Measurements from ENCODE around the gene IFI27. TPM values are rescaled to one million over a fixed set of nuclear protein-coding genes. Genes with fewer than 3 reads are reported as not detected.

IFI27 gene
- total RNA-seq, 2 experiments from 2014 or later: 0.63 to 1.5 TPM

DNA sequence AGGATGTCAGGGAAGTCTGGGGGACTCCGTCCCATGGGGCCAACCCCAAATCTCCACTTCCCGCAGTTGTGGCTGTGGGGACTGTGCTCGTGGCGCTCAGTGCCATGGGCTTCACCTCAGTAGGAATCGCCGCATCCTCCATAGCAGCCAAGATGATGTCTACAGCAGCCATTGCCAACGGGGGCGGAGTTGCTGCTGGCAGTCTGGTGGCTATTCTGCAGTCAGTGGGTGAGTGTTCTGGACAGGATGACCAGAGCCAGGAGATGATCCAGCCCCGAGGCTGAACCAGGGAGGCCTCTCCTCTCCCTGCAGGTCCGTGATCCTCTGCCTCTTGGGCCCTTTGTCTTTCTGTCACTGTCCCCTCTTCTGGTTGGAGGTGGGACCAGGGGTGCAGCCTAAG is 8.8 kb upstream of the IFI27 start:
- Histone ChIP-seq H3K36me3 (ENCODE audit: insufficient read depth, low read length) (peaks cover 5% of the 10 kb centered on the region; the same call in 1 of the 2 replicates), H3K4me3 (ENCODE audit: low read depth, low read length, poor library complexity, severe bottlenecking) (no peak overlapping the region), H3K27ac (ENCODE audit: low read depth, low read length, poor library complexity, severe bottlenecking) (no peak overlapping the region), H3K4me2 (ENCODE audit: low read length) (no peak overlapping the region), H3K9me2 (ENCODE audit: insufficient read depth, low read length) (no peaks in the 10 kb centered on the region), H3K9me3 (ENCODE audit: low read length) (no peaks in the 10 kb centered on the region), H2AFZ (ENCODE audit: low read length) (no peak overlapping the region), H3K79me2 (ENCODE audit: insufficient read depth, low read depth, low read length) (no peaks in the 10 kb centered on the region), H4K20me1 (ENCODE audit: insufficient read depth, low read length) (no peaks in the 10 kb centered on the region), H3K4me1 (ENCODE audit: insufficient read depth, low read length, poor library complexity, severe bottlenecking) (no peaks in the 10 kb centered on the region)
- intact Hi-C loops (cut with micrococcal nuclease; ENCODE audit: unreplicated experiment): no loop called here
- CTCF ChIA-PET (ENCODE audit: unreplicated experiment): no interaction called here
- POLR2A ChIA-PET: no interaction called here
- TF ChIP-seq EZH2phosphoT487 (IDR thresholded peaks at IDR 0.05; ENCODE audit: borderline replicate concordance, low read depth, low read length): no peak
- TF ChIP-seq, protein P1, sequence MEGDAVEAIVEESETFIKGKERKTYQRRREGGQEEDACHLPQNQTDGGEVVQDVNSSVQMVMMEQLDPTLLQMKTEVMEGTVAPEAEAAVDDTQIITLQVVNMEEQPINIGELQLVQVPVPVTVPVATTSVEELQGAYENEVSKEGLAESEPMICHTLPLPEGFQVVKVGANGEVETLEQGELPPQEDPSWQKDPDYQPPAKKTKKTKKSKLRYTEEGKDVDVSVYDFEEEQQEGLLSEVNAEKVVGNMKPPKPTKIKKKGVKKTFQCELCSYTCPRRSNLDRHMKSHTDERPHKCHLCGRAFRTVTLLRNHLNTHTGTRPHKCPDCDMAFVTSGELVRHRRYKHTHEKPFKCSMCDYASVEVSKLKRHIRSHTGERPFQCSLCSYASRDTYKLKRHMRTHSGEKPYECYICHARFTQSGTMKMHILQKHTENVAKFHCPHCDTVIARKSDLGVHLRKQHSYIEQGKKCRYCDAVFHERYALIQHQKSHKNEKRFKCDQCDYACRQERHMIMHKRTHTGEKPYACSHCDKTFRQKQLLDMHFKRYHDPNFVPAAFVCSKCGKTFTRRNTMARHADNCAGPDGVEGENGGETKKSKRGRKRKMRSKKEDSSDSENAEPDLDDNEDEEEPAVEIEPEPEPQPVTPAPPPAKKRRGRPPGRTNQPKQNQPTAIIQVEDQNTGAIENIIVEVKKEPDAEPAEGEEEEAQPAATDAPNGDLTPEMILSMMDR (conservative IDR thresholded peaks at IDR 0.05; ENCODE audit: low read length): no peak
- BruUV-seq (replicated peaks): no TSS peak
- no peak for DNase-seq (ENCODE audit: low spot score)

DNA sequence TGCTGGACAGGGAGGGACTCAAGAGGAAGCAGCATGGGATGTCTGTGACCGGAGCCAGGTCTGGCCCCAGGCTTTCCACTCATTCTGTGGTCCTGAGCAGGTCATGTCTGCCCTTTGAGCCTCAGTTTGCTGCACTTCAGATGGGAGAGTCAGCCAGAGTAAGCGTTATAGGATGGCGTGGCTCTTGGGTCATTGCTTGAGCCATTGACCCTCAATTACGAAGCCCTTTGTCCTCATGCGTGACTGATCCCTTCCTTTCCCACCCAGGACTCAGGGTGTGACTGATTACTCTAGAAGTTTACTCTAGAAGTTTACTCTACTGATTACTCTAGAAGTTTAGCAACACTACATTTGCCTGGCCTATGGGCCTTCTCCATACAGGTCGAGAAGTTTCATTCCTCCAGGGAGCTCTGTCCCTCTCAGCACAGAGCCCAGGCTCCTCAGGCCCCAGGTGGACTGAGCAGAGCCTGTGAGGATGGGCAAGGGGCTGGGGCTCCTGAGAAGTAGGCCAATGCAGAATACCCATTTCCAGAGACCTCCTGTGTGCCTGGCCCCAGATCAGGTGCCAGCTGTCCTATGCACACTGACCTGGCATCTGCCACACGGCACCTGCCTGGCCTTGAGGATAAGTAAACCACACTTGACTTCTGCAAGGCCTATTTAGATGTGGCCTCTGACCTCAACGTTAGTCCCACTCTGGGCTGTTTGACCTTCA is 7.6 kb upstream of the IFI27 start:
- POLR2A ChIA-PET: no interaction called here

More for the DNA sequence above, 7.6 kb upstream of the IFI27 start:
- no peaks in the 10 kb centered on the region for H3K36me3 ChIP-seq (ENCODE audit: insufficient read depth, low read length)
- H4K20me1 ChIP-seq (ENCODE audit: insufficient read depth, low read length): no peaks in the 10 kb centered on the region
- H3K4me3 ChIP-seq (ENCODE audit: low read depth, low read length, poor library complexity, severe bottlenecking): no peak overlapping the region
- no peak overlapping the region for H3K4me2 ChIP-seq (ENCODE audit: low read length)
- intact Hi-C loops (cut with micrococcal nuclease; ENCODE audit: unreplicated experiment): no loop called here
- H3K9me2 ChIP-seq (ENCODE audit: insufficient read depth, low read length): no peaks in the 10 kb centered on the region
- no peak for DNase-seq (ENCODE audit: low spot score)
- H3K27ac ChIP-seq (ENCODE audit: low read depth, low read length, poor library complexity, severe bottlenecking): no peak overlapping the region
- no peaks in the 10 kb centered on the region for H3K4me1 ChIP-seq (ENCODE audit: insufficient read depth, low read length, poor library complexity, severe bottlenecking)
- BruUV-seq (replicated peaks): no TSS peak
- no peaks in the 10 kb centered on the region for H3K9me3 ChIP-seq (ENCODE audit: low read length)
- no peak overlapping the region for H2AFZ ChIP-seq (ENCODE audit: low read length)
- no peaks in the 10 kb centered on the region for H3K79me2 ChIP-seq (ENCODE audit: insufficient read depth, low read depth, low read length)
- TF ChIP-seq EZH2phosphoT487 (IDR thresholded peaks at IDR 0.05; ENCODE audit: borderline replicate concordance, low read depth, low read length): no peak
- TF ChIP-seq, protein P1 (conservative IDR thresholded peaks at IDR 0.05; ENCODE audit: low read length): no peak
- CTCF ChIA-PET (ENCODE audit: unreplicated experiment): interaction anchor here (0.6 kb wide), 1 partner anchor 27 kb away, joined by 3 read pairs; no protein-coding TSS in a partner anchor
